Diencephalon (tissue), 1 donor: ENCODE data around the gene SERPINB1. TPM values are rescaled to one million over a fixed set of nuclear protein-coding genes. Genes with fewer than 3 reads are reported as not detected.

Experiments used
- small RNA-seq: library from RNA; depleted of rRNA; stranded (forward); fragments of <200 nt; gene quantifications from one replicate; pipeline ENCODE3, GENCODE V24; 2014
- total RNA-seq: library from RNA; depleted of rRNA; stranded (reverse); fragments of >200 nt; gene quantifications from one replicate; pipeline ENCODE4 v1.2.3, GENCODE V29; 2014

The SERPINB1 gene
- total RNA-seq, result 7.2 TPM

GRCh38 chr6:2841264-2842138 is at the start of gene SERPINB1:
Gene SERPINB1 (minus strand): TSS chr6:2841863. CDS start chr6:2840586, 1,277 bp downstream.

Small RNAs within 50 kb of the gene (small RNA-seq; reads per million reads assigned to genes)
- 0.08 reads per million for gene MIR4645

Other genes starting within 250 kb of the SERPINB1 start
- 1.2 TPM for gene MYLK4, start 90.9 kb downstream of the SERPINB1 start, total RNA-seq
- gene WRNIP1, start 76.5 kb downstream of the SERPINB1 start, total RNA-seq, result 51.0 TPM
- gene SERPINB9, start 61.4 kb upstream of the SERPINB1 start, total RNA-seq, result 18.2 TPM
- 27.5 TPM for gene SERPINB6, start 129.7 kb upstream of the SERPINB1 start, total RNA-seq
- gene NQO2, start 158.0 kb upstream of the SERPINB1 start, total RNA-seq, result 14.5 TPM
- 11.3 TPM for gene RIPK1, start 226.6 kb upstream of the SERPINB1 start, total RNA-seq